ENCODE data around the gene RFT1.

RFT1 gene

GRCh38 chr3:53051929-53052328, 78.3 kb downstream of the RFT1 start:
- no peak for TF ChIP-seq Cebpa-rat (IDR thresholded peaks at IDR 0.05)
- Histone ChIP-seq H3K36me3 (no peaks in the 10 kb centered on the region), H4K20me1 (no peaks in the 10 kb centered on the region), H3K4me3 (no peak overlapping the region), H3K4me1 (peaks cover 7% of the 10 kb centered on the region), H3K27me3 (peaks cover 2% of the 10 kb centered on the region), H3K9me3 (no peaks in the 10 kb centered on the region), H3K4me2 (no peak overlapping the region), H3K9ac (no peak overlapping the region), H3K27ac (no peak overlapping the region)

DNA sequence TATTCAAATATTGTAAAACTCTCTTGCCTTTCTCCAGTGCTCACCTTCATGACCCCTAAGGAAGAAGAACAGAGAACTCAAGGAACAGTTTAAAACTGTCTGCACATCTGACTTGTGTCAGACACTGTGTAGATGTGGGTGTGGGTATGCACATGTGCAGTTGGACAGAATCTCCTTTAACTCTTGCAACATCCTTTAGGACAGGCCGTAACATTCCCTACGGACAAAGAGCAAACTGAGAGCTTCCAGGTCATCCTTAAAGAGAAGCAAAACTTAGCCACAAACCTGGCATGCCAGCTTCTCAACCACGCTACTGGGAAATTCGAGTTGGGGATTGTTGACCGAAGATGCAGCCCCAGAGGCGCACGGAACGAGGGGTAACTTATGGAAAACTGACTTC, 80.2 kb downstream of the RFT1 start:
- Histone ChIP-seq H3K36me3 (no peaks in the 10 kb centered on the region), H3K9me3 (no peaks in the 10 kb centered on the region), H3K4me2 (no peak overlapping the region), H4K20me1 (no peaks in the 10 kb centered on the region; the same call in 1 of the 2 replicates), H3K9ac (no peak overlapping the region), H3K4me3 (no peak overlapping the region), H3K4me1 (peaks cover 12% of the 10 kb centered on the region), H3K27me3 (peaks cover 11% of the 10 kb centered on the region), H3K27ac (no peak overlapping the region)
- no peak for TF ChIP-seq Cebpa-rat (IDR thresholded peaks at IDR 0.05)

DNA sequence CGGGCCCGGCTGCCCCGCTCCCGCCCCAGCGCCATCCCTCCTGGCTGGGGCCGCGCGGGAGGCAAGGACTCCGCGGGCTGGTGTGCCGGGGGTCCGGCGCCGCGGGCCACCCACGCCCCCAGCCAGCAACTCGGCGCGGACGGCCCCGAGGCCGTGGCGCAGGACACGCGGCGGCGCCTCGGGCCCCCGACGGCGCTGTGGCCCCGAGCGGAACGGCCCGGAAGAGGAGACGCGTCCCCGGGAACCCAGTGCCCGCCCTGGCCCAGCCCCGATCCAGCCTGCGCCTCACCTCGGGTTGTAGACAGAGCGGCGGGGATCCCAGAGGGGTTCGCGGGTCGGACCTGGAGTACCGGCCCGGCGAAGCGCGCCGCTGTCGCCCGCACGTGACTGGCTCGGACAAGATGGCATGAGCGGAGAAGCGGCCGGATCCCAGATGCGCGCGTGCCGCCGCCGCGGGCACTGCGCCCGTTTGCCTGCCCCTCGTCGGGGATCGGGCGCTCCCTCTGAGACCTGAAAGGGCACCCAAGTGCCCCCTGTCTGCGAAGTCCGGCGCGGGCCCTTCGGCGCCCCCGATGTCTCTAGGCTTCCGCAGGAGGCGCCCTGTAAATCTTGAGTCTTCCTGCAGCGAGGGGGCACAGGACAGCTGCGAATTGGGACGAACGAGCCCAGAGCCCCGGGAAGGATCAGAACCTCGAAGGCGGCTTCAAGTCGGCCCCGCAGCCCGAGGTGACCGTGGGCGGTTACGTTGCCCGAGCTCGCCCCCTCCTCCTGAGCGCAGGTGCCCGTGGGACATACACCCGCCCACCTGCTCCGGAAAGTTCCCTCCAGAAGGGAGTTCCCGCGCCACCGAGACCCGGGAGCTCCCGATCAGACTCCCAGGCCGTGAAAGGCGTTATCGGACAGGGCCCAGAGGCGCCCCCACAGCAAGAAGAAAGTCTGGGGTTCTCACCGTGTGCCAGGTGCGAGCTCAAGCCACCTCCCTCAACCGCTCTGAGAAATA, 83.8 kb downstream of the RFT1 start:
- Histone ChIP-seq H3K9me3 (no peaks in the 10 kb centered on the region), H3K4me3 (peak overlapping the region; percentile 98), H3K27ac (peak overlapping the region; percentile 97), H3K4me1 (peaks cover 33% of the 10 kb centered on the region), H3K9ac (peak overlapping the region; percentile 95), H4K20me1 (peaks cover 33% of the 10 kb centered on the region), H3K36me3 (no peaks in the 10 kb centered on the region), H3K27me3 (peaks cover 18% of the 10 kb centered on the region), H3K4me2 (peak overlapping the region; percentile 87)
- no peak for TF ChIP-seq Cebpa-rat (IDR thresholded peaks at IDR 0.05)

DNA sequence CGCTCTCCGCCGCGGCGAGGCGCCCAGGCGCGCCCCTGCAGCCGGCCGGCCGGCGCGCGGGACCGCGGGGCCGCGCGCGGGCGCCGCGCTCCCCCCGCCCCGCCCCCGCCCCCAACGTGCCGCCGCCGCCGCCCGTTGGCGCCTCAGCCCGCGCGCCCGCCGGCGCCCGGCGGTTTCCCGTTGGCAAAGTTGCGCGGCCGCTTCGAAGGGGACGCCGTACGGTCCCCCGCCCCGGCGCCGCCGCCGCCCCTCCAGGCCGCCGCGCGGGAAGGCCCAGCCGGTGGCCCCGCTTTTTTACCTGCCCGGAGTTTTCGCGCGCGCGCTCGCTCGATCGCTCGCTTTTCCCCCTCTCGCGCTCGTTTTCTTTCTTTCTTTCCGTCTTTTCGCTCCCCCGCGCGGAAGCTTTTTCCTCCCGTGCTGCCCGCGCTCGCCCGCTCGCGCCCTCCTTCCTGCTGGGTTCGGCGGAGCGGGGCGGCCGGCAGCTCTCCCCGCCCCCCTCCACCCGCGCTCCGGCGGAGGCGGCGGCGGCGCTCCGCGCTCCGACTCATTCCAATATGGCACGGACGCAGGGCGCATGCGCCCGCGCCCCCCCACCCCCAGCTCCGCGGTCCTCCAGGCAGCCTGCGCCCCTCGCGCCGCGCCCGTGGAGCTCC, 84.6 kb downstream of the RFT1 start, which contains the start of gene SFMBT1:
Gene SFMBT1, minus strand, starts transcription at position 556 of the 653 bp plus-strand sequence. CDS start 76,945 bp downstream, outside the sequence.
- Histone ChIP-seq H3K36me3 (no peaks in the 10 kb centered on the region), H3K9ac (peak within 1 kb of the TSS; percentile 95), H3K27me3 (peaks cover 18% of the 10 kb centered on the region), H4K20me1 (peaks cover 42% of the 10 kb centered on the region), H3K4me1 (peaks cover 41% of the 10 kb centered on the region), H3K9me3 (no peaks in the 10 kb centered on the region), H3K27ac (peak within 1 kb of the TSS; percentile 97), H3K4me2 (peak within 1 kb of the TSS; percentile 95), H3K4me3 (peak within 1 kb of the TSS; percentile 98)
- TF ChIP-seq Cebpa-rat (IDR thresholded peaks at IDR 0.05): no peak

- Histone ChIP-seq H3K27ac (peak overlapping the region; percentile 84), H3K9ac (peak overlapping the region; percentile 92), H3K4me3 (peak overlapping the region; percentile 98), H3K36me3 (no peaks in the 10 kb centered on the region), H3K4me2 (peak overlapping the region; percentile 95), H3K9me3 (no peaks in the 10 kb centered on the region), H3K27me3 (peaks cover 18% of the 10 kb centered on the region), H3K4me1 (peaks cover 45% of the 10 kb centered on the region), H4K20me1 (peaks cover 49% of the 10 kb centered on the region)
- no peak for TF ChIP-seq Cebpa-rat (IDR thresholded peaks at IDR 0.05)
Measured at GRCh38 chr3:53044711-53045517, 85.3 kb downstream of the RFT1 start.

GRCh38 chr3:53044371-53044710, 85.9 kb downstream of the RFT1 start:
- H3K4me1 ChIP-seq: peaks cover 45% of the 10 kb centered on the region
- peak overlapping the region; percentile 98 for H3K4me3 ChIP-seq
- peaks cover 18% of the 10 kb centered on the region for H3K27me3 ChIP-seq
- no peak for TF ChIP-seq Cebpa-rat (IDR thresholded peaks at IDR 0.05)
- H3K27ac ChIP-seq: peak overlapping the region; percentile 84
- no peaks in the 10 kb centered on the region for H3K9me3 ChIP-seq
- H3K9ac ChIP-seq: peak overlapping the region; percentile 92
- peak overlapping the region; percentile 95 for H3K4me2 ChIP-seq
- H3K36me3 ChIP-seq: no peaks in the 10 kb centered on the region
- H4K20me1 ChIP-seq: peaks cover 55% of the 10 kb centered on the region

- Histone ChIP-seq H3K4me1 (peaks cover 45% of the 10 kb centered on the region), H4K20me1 (peaks cover 61% of the 10 kb centered on the region), H3K4me2 (peak overlapping the region; percentile 95), H3K36me3 (no peaks in the 10 kb centered on the region), H3K9ac (no peak overlapping the region), H3K27ac (no peak overlapping the region), H3K4me3 (peak overlapping the region; percentile 98; the same call in 1 of the 2 replicates), H3K27me3 (peaks cover 18% of the 10 kb centered on the region), H3K9me3 (no peaks in the 10 kb centered on the region)
- TF ChIP-seq Cebpa-rat (IDR thresholded peaks at IDR 0.05): no peak
Measured at GRCh38 chr3:53043738-53044137, 86.5 kb downstream of the RFT1 start.

- peak overlapping the region; percentile 95; the same call in 1 of the 2 replicates for H3K4me2 ChIP-seq
Measured at GRCh38 chr3:53042651-53043050, 87.6 kb downstream of the RFT1 start.

DNA sequence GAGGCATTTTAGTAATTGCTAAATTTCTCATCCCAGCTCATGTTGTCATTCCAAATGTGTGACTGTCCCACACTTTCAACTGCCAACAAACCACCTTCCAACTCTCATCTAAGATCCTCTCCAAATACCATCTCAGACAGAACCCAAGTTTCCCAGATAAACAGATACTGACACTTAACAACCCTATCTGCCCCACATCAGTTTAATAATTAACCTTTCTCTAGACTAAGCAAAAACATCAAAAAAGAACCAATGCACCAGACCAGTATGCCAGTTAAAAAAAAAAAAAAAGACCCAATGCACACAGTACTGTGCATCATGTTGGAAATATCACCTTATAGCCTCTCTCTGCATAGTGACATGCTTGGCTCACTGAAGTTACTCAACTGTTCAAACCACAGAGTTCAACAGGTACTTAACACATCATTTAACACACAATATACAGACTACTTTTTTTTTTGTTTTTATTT, 89.8 kb downstream of the RFT1 start:
- Histone ChIP-seq H3K9ac (no peak overlapping the region), H4K20me1 (peaks cover 93% of the 10 kb centered on the region), H3K4me1 (peaks cover 43% of the 10 kb centered on the region), H3K4me2 (no peak overlapping the region), H3K4me3 (no peak overlapping the region), H3K27ac (no peak overlapping the region), H3K27me3 (peaks cover 6% of the 10 kb centered on the region; the same call in 1 of the 2 replicates), H3K36me3 (no peaks in the 10 kb centered on the region), H3K9me3 (no peaks in the 10 kb centered on the region)
- TF ChIP-seq Cebpa-rat (IDR thresholded peaks at IDR 0.05): no peak

More at GRCh38 chr3:53042651-53043050, 87.6 kb downstream of the RFT1 start:
- Histone ChIP-seq H3K4me1 (peaks cover 45% of the 10 kb centered on the region), H3K36me3 (no peaks in the 10 kb centered on the region), H3K27ac (no peak overlapping the region), H4K20me1 (peaks cover 72% of the 10 kb centered on the region), H3K9me3 (no peaks in the 10 kb centered on the region), H3K9ac (no peak overlapping the region), H3K4me3 (no peak overlapping the region), H3K27me3 (peaks cover 18% of the 10 kb centered on the region)
- TF ChIP-seq Cebpa-rat (IDR thresholded peaks at IDR 0.05): no peak
